Esophagus squamous epithelium (tissue), 5 donors: Measurements from ENCODE around the gene LRRC51. TPM values are rescaled to one million over a fixed set of nuclear protein-coding genes. Genes with fewer than 3 reads are reported as not detected.

Experiments
- DNase-seq: peaks from one replicate; lab custom pipeline; 2025; lab: John Stamatoyannopoulos, UW
- H3K27ac ChIP-seq, 4 donors: fragments of 200-600 bp; sonication (generic); one replicate each; pipeline ENCODE4 v1.5.1; 2016 to 2019; ENCODE audit warnings: mild to moderate bottlenecking in 1 of 4
- H3K27me3 ChIP-seq, 4 donors: fragments of 200-600 bp; sonication (generic); 1 replicate in 3 of 4; 2 replicates in 1 of 4; pipeline versions ENCODE4 v1.5.1 to v1.6.0; 2017 to 2021; ENCODE audit warnings: antibody characterized with exemption in 1 of 4
- H3K36me3 ChIP-seq, 3 donors: fragments of 200-600 bp; sonication (generic); one replicate each; pipeline ENCODE4 v1.5.1; 2016 to 2019
- H3K4me1 ChIP-seq, 3 donors: fragments of 200-600 bp; sonication (generic); one replicate each; pipeline ENCODE4 v1.5.1; 2017 to 2019
- H3K4me3 ChIP-seq, 4 donors: fragments of 200-600 bp; sonication (generic); 1 replicate in 3 of 4; 2 replicates in 1 of 4; pipeline ENCODE4 v1.5.1; 2016 to 2019; ENCODE audit warnings: mild to moderate bottlenecking in 2 of 4, moderate library complexity in 1 of 4
- H3K9me3 ChIP-seq, 3 donors: fragments of 200-600 bp; sonication (generic); one replicate each; pipeline ENCODE4 v1.5.1; 2016 to 2019
- CTCF ChIP-seq, 6 experiments: fragments of 450-650 bp in 4 of 6; fragments of 200-600 bp in 2 of 6; sonication (generic) in 2 of 6; IDR thresholded peaks; one replicate each; pipeline ENCODE4 v1.5.1; 2016 to 2019; ENCODE audit warnings: antibody characterized with exemption in 6 of 6, mild to moderate bottlenecking in 4 of 6, moderate library complexity in 4 of 6
- POLR2A ChIP-seq, 4 donors: fragments of 450-650 bp; IDR thresholded peaks; one replicate each; pipeline ENCODE4 v1.6.1; 2017; ENCODE audit warnings: antibody characterized with exemption in 4 of 4, mild to moderate bottlenecking in 4 of 4, moderate library complexity in 3 of 4
- WGBS, 2 donors: methylation state at CpG; one replicate each; pipeline ENCODE4 v1.1.5; 2018; 5-methylcytosine and 5-hydroxymethylcytosine counted together
- intact Hi-C: fragments of 100-400 bp; cut with DNase I; formaldehyde crosslinking; loops from one replicate; pipeline ENCODE4 v1.15.0; 2022
- total RNA-seq, 4 donors: library from RNA; depleted of rRNA; stranded (reverse); fragments of >200 nt; gene quantifications; one replicate each; pipeline ENCODE4 v1.1.0, GENCODE V29; 2016
- donor health status: DM: yes; HTN: yes; CAD: no.

The LRRC51 gene
- total RNA-seq, 4 donors from 2014 or later = 2.1 to 4.2 (median 3.2) TPM

DNA sequence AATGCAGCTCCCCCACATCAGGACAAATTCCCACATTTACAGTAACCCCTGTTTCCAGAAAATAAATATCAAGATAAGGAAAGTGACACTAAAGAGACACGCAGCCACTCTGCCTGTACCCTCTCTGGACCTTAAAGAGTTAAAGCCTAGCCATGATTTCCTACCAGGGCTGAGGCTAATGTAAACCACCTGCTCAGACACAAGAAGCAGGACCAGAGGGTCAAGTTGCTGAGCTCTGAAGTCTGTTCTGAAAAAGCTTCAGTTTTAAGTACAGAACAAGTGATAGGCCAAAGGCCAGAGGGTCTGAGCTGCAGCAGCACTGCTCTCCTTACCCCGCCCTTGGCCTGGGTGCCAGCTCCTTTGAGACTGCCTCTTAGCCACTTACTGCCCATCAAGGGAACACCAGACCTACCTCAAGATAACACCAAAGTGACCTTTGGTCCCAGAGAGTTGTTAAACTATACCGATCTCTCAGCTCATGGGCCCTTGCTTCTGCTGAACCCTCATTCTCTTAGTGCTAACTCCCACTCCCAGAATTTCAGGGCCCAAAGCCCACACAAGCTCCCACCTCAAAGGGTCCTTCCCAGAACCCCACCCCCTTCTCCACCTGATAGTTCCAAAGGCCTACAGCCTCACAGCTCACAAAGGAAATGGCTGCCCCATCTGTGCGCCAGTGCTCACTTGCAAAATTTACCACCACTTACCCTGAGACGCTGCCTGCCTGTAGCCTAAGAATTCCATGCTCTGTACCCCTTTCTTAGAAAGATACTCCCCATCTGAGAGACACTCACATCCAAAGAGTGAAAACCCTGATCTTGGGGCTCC lies 41.4 kb upstream of the LRRC51 start:
- no peak for TF ChIP-seq POLR2A (IDR thresholded peaks at IDR 0.05)
- no peak for TF ChIP-seq CTCF (IDR thresholded peaks at IDR 0.05)
- peaks cover 4 to 23% (median 11%) of the 10 kb centered on the region in 3 donors for H3K36me3 ChIP-seq
- peak overlapping the region; percentile 29 to 79 (median 62) for H3K4me3 ChIP-seq
- H3K4me1 ChIP-seq = peaks cover 43 to 96% (median 51%) of the 10 kb centered on the region in 3 donors
- intact Hi-C loops = loop anchor here (5.0 kb wide), 1 partner anchor 43 kb away; the partner anchor contains the start of genes LRRC51 and NUMA1
- WGBS, 2 donors = 26 to 31% methylated on average over 5 of the region's 5 CpGs
- H3K27ac ChIP-seq = peak overlapping the region; percentile 86 to 99 (median 96)
- no peak for DNase-seq
- no peaks in the 10 kb centered on the region for H3K27me3 ChIP-seq
- H3K9me3 ChIP-seq = no peaks in the 10 kb centered on the region

DNA sequence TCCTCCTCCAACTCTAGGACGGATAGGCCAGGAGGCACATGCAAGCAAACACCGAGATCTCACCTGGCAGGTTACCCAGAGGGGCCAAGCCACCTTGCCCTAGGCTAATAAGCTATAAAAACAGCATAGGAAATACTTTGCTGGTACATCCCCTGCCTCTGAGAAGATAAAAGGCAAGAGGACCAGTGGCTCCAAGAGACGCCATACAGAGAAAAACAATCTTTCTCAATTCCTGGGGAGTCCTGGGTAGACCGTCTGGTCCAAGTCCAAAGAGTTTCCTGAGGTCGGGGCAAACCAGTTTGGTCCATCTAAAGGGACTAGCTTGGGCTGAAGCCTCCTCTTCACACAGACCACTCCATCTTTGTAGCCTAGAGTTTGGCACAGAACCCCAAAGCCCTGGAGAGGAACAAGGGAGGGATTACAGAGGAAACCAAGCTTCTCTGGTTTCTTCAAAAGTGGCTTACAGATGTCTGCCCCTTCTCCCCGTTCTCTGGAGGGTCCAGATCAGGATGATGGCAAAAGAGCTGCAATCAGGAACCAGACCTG lies 40.7 kb upstream of the LRRC51 start:
- WGBS, 2 donors = 10 to 14% methylated on average over 6 of the region's 6 CpGs
- intact Hi-C loops = loop anchor here (5.0 kb wide), 1 partner anchor 42 kb away; the partner anchor contains the start of genes LRRC51 and NUMA1
- peaks cover 43 to 93% (median 51%) of the 10 kb centered on the region in 3 donors for H3K4me1 ChIP-seq
- no peaks in the 10 kb centered on the region for H3K9me3 ChIP-seq
- peak overlapping the region; percentile 29 to 79 (median 62) for H3K4me3 ChIP-seq
- TF ChIP-seq CTCF (IDR thresholded peaks at IDR 0.05) = no peak
- TF ChIP-seq POLR2A (IDR thresholded peaks at IDR 0.05) = no peak
- no peak for DNase-seq
- peak overlapping the region; percentile 86 to 99 (median 96) for H3K27ac ChIP-seq
- peaks cover 4 to 16% (median 6%) of the 10 kb centered on the region in 3 donors for H3K36me3 ChIP-seq
- no peaks in the 10 kb centered on the region for H3K27me3 ChIP-seq

DNA sequence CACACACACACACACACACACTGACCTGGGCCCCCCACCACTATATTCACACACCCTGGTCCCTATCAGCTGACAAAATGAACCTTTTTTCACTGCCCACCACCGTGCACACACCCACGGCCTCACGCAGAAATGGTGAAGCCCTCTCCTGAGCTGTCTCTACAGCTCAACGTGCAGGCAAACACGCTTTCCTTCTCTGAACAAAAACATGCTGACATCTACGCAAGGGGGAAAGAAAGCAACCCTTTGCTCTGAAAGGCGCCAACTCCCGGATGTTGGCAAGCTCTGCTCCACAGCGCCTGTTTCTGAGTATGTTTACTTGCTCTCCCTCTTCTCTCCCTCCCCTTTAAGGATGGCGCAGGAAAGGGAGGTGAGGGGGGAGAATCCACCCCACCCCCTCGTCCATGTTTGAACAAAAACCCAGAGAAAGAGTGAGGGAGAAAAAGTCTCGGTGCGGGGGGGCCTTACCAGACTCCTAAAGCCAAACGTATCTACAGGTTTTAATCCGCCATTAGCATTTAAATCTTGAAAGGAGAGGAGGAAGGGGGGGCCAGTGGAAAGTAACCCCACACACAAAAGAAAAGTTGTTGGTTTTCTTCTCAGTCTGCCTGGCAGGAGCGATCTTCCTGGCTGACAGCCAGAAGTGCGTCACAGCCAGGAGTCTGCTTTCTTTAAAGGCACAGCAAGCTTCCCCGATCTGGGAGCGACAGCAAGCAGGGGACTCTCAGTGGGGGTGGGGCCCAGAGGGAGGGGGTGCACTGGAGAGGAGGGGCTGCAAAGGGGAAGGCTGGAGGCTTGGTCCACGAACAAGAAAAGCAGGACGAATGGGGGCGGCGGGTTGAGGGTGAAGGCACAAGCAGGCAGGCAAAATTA lies 39.9 kb upstream of the LRRC51 start:
- TF ChIP-seq CTCF (IDR thresholded peaks at IDR 0.05) (no peak), POLR2A (IDR thresholded peaks at IDR 0.05) (peak in 1 of 4 donors; percentile 51)
- intact Hi-C loops = no loop called here
- Histone ChIP-seq H3K9me3 (no peaks in the 10 kb centered on the region), H3K27ac (peak overlapping the region; percentile 86 to 99 (median 96)), H3K36me3 (peaks cover 0 to 11% (median 2%) of the 10 kb centered on the region in 3 donors), H3K4me1 (peaks cover 43 to 93% (median 51%) of the 10 kb centered on the region in 3 donors), H3K4me3 (peak overlapping the region; percentile 29 to 79 (median 62)), H3K27me3 (no peaks in the 10 kb centered on the region)
- peak; percentile 32 for DNase-seq
- 1 to 3% methylated on average over 21 of the region's 23 CpGs for WGBS, 2 donors

GRCh38 chr11:72041364-72042063 lies 39.1 kb upstream of the LRRC51 start:
- peaks cover 43 to 89% (median 51%) of the 10 kb centered on the region in 3 donors for H3K4me1 ChIP-seq
- 1 to 3% methylated on average over 11 to 12 of the region's 23 CpGs for WGBS, 2 donors
- TF ChIP-seq POLR2A (IDR thresholded peaks at IDR 0.05) (peak in 3 of 4 donors; percentile 6 to 57 (median 33)), CTCF (IDR thresholded peaks at IDR 0.05) (no peak)

More at GRCh38 chr11:72041364-72042063, 39.1 kb upstream of the LRRC51 start:
- peaks cover 0 to 11% (median 4%) of the 10 kb centered on the region in 3 donors for H3K36me3 ChIP-seq
- no peaks in the 10 kb centered on the region for H3K9me3 ChIP-seq
- H3K27me3 ChIP-seq = no peaks in the 10 kb centered on the region
- H3K27ac ChIP-seq = peak overlapping the region; percentile 86 to 99 (median 96)
- DNase-seq = no peak
- intact Hi-C loops = no loop called here
- H3K4me3 ChIP-seq = peak overlapping the region; percentile 29 to 79 (median 62)
